Parathyroid adenoma (tissue), 2 donors: ENCODE measurements around the gene C2orf80.

Source experiments
- H2AFZ ChIP-seq: fragments of 300-600 bp; sonication (generic); one replicate; pipeline ENCODE4 v1.7.0; 2017; ENCODE audit warnings: antibody characterized with exemption, mild to moderate bottlenecking
- H3K27ac ChIP-seq: fragments of 300-600 bp; sonication (generic); one replicate; pipeline ENCODE4 v1.7.0; 2017
- H3K27me3 ChIP-seq: fragments of 300-600 bp; sonication (generic); one replicate; pipeline ENCODE4 v1.7.0; 2017; ENCODE audit warnings: low read length; ENCODE audit not compliant: control insufficient read depth, insufficient read depth
- H3K36me3 ChIP-seq: fragments of 300-600 bp; sonication (generic); one replicate; pipeline ENCODE4 v1.7.0; 2017; ENCODE audit warnings: low read length; ENCODE audit not compliant: control insufficient read depth, insufficient read depth
- H3K4me1 ChIP-seq: fragments of 300-600 bp; sonication (generic); one replicate; pipeline ENCODE4 v1.7.0; 2017; ENCODE audit warnings: control low read depth
- H3K4me2 ChIP-seq: fragments of 300-600 bp; sonication (generic); one replicate; pipeline ENCODE4 v1.7.0; 2017; ENCODE audit warnings: low read length
- H3K4me3 ChIP-seq: fragments of 300-600 bp; sonication (generic); one replicate; pipeline ENCODE4 v1.7.0; 2017; ENCODE audit warnings: low read depth, low read length
- H3K79me2 ChIP-seq: fragments of 300-600 bp; sonication (generic); one replicate; pipeline ENCODE4 v1.7.0; 2017; ENCODE audit warnings: control low read depth
- H3K9ac ChIP-seq: fragments of 300-600 bp; sonication (generic); one replicate; pipeline ENCODE4 v1.7.0; 2017; ENCODE audit warnings: mild to moderate bottlenecking
- H3K9me3 ChIP-seq: fragments of 300-600 bp; sonication (generic); one replicate; pipeline ENCODE4 v1.7.0; 2017; ENCODE audit warnings: low read length; ENCODE audit not compliant: control insufficient read depth
- CTCF ChIP-seq: fragments of 300-600 bp; sonication (generic); IDR thresholded peaks from one replicate; pipeline ENCODE4 v1.7.0; 2017; ENCODE audit warnings: antibody characterized with exemption, mild to moderate bottlenecking
- donor health status: primary hyperparathyroidism.

C2orf80 gene

GRCh38 chr2:208207769-208208168 is 17.9 kb upstream of the C2orf80 start:
- Histone ChIP-seq H3K79me2 (no peaks in the 10 kb centered on the region), H2AFZ (no peak overlapping the region), H3K27me3 (no peaks in the 10 kb centered on the region), H3K4me1 (no peaks in the 10 kb centered on the region), H3K9me3 (no peaks in the 10 kb centered on the region), H3K27ac (no peak overlapping the region), H3K9ac (no peak overlapping the region), H3K4me2 (no peak overlapping the region), H3K36me3 (no peaks in the 10 kb centered on the region), H3K4me3 (no peak overlapping the region)
- no peak for TF ChIP-seq CTCF

GRCh38 chr2:208204166-208204565 is 14.3 kb upstream of the C2orf80 start:
- H3K36me3 ChIP-seq, result no peaks in the 10 kb centered on the region
- TF ChIP-seq CTCF, result no peak
- no peak overlapping the region for H3K4me3 ChIP-seq
- no peak overlapping the region for H3K9ac ChIP-seq
- H3K9me3 ChIP-seq, result no peaks in the 10 kb centered on the region
- H3K27me3 ChIP-seq, result no peaks in the 10 kb centered on the region
- H2AFZ ChIP-seq, result no peak overlapping the region
- H3K4me1 ChIP-seq, result no peaks in the 10 kb centered on the region
- no peak overlapping the region for H3K27ac ChIP-seq
- no peak overlapping the region for H3K4me2 ChIP-seq
- H3K79me2 ChIP-seq, result no peaks in the 10 kb centered on the region

- Histone ChIP-seq H3K27me3 (no peaks in the 10 kb centered on the region), H3K27ac (no peak overlapping the region), H3K4me1 (no peaks in the 10 kb centered on the region), H2AFZ (no peak overlapping the region), H3K9ac (no peak overlapping the region), H3K4me3 (no peak overlapping the region), H3K9me3 (no peaks in the 10 kb centered on the region), H3K36me3 (no peaks in the 10 kb centered on the region), H3K79me2 (no peaks in the 10 kb centered on the region), H3K4me2 (no peak overlapping the region)
- no peak for TF ChIP-seq CTCF
These were observed 5.7 kb upstream of the C2orf80 start for GRCh38 chr2:208195531-208195930.

GRCh38 chr2:208192611-208193236 is 2.9 kb upstream of the C2orf80 start:
- Histone ChIP-seq H3K9me3 (no peaks in the 10 kb centered on the region), H3K4me3 (no peak overlapping the region), H3K27ac (no peak overlapping the region), H2AFZ (no peak overlapping the region), H3K4me2 (no peak overlapping the region), H3K4me1 (no peaks in the 10 kb centered on the region), H3K36me3 (no peaks in the 10 kb centered on the region), H3K9ac (no peak overlapping the region), H3K27me3 (no peaks in the 10 kb centered on the region), H3K79me2 (no peaks in the 10 kb centered on the region)
- no peak for TF ChIP-seq CTCF
